GM21515 (cell line): ENCODE results near the gene TMEM97.
"Not testable (repeated sequence)": the region's sequence is repeated elsewhere in the genome, so short reads cannot be mapped to it uniquely, and the experiment has no call there.

Experiments used
- ATAC-seq: cut with Tn5 transposase; IDR thresholded peaks from one replicate; pipeline ENCODE4 v1.9.1; 2021; ENCODE audit not compliant: unreplicated experiment

TMEM97 gene

GRCh38 chr17:28335959-28336871, 17.2 kb downstream of the TMEM97 start:
- ATAC-seq: peak; percentile 1

DNA sequence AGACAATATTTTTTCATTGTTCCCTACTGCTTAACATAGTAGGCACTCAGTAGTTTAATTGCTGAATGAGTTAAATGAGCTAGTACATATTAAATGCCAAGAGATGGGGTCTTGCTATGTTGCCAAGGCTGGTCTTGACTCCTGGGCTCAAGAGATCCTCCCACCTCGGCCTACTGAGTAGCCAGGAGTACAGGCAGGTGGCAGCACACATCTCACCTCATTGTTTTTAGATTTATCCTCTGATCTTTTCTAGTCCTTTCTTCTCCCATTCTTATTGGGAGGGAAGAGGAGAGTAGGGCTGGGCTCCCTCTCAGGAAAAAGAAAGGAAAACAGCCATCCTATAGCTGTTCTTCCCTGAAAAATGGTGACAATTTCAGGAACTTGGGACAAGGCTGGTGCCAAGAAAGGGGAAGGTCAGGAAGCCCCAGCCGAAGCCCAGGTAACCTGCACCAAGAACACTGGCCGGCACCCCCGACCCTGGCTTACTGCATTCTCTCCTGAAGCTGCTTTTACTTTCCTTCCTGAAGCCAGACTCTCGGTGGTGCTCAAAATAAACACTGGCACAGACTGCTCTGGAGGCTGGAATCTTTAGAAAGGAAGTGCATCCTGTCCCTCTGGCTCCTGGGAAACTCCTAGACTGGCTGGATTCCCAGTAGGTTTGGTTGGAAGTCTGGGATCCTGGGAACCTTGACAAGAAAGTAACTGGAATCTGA, 19.2 kb downstream of the TMEM97 start:
- no peak for ATAC-seq

GRCh38 chr17:28338769-28339212, 19.8 kb downstream of the TMEM97 start:
- not testable (repeated sequence) for ATAC-seq

DNA sequence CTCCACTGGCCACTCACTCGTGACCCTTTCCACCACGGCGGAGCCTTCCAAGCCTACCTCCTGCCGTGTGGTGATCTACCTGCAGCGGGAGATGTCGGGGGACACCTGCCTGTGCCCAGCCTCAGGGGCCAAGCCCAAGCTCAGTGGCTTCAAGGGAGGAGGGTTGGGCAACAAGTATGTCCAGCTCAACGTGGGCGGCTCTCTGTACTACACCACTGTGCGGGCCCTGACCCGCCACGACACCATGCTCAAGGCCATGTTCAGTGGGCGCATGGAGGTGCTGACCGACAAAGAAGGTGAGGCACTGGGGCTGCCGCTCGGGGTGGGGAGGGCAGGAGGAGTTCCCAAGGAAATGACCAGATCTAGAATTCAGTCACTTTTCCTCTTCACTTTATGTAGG, 20.4 kb downstream of the TMEM97 start:
- no peak for ATAC-seq

GRCh38 chr17:28340374-28340773, 21.4 kb downstream of the TMEM97 start:
- no peak for ATAC-seq

DNA sequence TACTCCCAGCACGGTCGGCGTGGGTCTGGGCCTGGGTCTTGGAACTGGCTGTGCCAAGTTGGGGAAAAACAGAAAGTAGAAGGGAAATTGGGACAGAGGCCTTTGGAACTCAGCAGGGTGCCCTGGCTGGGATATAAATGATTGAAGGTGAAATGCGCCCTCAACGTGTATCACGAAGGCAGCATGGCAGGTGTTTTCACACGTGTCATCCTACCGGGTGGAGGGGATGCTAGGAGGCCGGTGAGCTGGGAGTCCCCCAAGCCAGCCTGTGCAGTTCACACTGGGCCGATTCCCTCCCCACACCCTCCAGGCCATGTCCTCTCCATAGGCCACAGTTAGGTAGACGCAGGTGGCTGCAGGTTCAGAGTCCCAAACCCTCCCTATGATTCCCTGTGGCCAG, 22.5 kb downstream of the TMEM97 start:
- no peak for ATAC-seq

- no peak for ATAC-seq
Measured at GRCh38 chr17:28342313-28342712, 23.3 kb downstream of the TMEM97 start.

GRCh38 chr17:28343491-28343932, 24.5 kb downstream of the TMEM97 start:
- no peak for ATAC-seq

GRCh38 chr17:28344011-28344410, 25.0 kb downstream of the TMEM97 start:
- no peak for ATAC-seq

- ATAC-seq: no peak
Measured at GRCh38 chr17:28344435-28344901, 25.5 kb downstream of the TMEM97 start.

GRCh38 chr17:28345419-28346198, 26.6 kb downstream of the TMEM97 start:
- no peak for ATAC-seq

- no peak for ATAC-seq
Measured at GRCh38 chr17:28346199-28346580, 27.2 kb downstream of the TMEM97 start.

DNA sequence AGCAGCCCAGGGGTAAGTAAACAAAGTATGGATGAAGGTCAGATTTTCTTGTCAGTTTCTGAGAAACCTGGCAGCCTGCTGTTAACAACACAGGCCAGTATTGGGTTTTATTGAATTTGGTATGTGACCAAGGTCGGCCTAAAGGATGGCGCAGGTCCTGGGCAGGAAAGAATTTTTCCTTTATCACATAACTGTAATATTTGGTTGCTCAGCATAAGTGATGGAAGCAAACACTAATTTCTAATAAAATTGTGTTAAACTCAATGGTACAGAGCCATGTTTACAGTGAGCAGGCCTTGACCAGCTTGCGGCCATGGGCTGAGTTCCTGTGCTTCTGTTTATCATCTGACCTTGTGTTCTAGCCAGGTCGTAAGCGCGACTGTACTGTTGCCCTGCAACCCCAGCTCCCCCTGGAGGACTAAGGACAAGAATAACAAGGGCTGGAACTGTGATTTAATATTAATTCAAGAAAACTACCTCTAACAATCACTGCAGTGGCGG, 27.8 kb downstream of the TMEM97 start:
- ATAC-seq: no peak

DNA sequence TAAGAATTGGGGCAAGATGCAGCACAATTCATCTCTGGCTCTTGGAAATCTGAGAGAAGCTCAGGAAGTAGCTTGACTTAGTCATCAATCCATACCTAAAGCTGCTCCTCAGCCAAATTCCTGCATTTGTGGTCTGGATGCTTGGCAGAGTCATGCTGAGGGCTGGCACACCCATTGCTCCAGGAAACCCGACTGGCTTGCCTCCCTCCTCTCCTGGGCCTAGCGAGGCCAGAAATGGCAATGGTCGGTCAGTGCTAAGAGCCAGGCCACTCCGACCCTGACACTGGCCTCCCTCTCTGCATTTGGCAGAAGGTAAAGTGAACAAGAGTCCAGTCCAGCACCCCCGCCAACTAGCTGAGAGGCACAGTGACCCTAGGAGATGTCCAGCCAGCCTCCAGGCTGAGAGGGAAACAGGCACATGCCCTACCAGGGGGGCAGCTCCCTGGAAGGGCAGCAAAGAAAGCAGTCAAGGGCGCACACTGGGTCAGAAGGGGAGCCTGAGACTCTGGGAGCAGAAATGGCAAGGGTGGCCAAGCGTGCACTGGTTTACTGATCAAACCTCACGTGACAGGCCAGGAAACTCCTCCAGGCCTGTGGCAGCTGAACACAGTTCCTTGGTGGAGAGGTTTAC, 28.4 kb downstream of the TMEM97 start:
- no peak for ATAC-seq

DNA sequence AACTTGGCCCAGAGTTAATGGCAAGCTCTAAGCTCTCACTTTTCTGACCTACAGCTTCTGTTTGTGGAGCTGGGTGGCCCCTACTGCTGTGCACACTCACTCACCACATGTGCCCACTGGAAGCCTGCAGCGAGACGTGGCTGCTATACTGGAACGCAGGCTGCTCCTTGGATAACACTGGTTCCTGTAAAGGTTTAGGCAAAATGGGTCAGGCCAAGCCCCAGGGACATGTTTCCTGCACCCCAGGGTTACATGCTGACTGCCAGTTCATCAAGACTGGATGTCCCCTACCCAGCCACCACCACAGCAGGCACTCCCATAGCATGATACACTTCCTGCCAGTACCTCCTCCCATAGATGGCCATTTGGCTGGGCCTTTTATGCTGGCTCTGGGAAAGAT, 30.0 kb downstream of the TMEM97 start:
- no peak for ATAC-seq

DNA sequence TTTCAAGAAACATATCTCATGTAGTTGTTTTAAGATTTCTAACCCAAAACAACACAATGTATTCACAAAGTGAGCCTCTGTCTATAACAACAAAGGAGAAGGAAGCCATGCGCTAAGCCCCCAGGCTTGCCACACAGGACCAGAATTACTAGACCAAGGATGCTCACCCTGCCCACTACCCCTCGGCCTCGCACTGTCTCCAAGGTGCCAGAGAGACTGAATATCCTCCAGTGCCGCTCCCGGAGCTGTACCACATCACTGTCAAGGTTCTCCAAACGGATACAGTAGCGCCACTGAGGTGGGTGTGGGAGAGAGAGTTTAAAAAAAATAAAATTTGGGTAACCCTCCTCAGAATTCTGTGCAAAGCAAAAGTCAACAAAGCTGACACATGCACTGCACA, 31.3 kb downstream of the TMEM97 start:
- no peak for ATAC-seq

DNA sequence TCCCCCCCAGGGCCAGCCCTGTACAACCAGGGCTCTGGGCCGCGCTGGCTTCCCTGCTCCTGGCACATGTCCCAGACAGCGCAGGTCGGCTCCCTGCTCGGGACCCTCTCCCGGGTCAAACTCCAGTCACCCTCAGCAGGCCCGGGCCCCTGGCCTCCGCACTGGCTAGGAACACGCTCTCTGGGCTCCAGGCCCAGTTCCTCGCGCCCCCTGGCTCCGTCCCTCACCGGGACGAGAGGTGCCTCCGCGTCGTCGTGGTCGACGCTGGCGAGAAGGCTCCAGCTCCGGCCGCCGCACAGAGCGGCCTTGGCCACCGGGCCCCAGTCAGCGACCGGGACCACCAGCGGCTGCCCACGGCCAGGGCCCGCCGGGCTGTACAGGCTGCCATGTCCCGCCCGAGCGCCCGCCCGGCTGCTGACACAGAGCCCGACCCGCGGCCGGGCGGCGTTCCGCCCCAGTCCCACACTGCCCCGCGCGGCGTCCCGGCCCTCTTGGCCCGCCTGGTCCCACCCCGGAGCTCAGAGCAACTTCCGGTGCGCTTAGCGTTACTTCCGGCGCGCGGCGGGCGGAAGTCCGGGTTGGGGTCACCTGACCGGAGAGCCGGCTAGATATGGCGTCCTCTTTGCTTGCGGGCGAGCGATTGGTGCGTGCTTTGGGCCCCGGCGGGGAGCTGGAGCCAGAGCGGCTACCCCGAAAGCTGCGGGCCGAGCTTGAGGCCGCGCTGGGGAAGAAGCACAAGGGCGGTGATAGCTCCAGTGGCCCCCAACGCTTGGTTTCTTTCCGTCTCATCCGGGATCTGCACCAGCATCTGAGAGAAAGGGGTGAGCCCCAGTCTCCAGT, 38.3 kb downstream of the TMEM97 start, which contains the start of gene POLDIP2:
Gene POLDIP2, minus strand, starts transcription at position 467 of the 840 bp plus-strand sequence. Its CDS starts 79 bp downstream, at position 388.
- ATAC-seq: peak; percentile 91

- ATAC-seq: no peak
Measured at GRCh38 chr17:28357901-28358197, 38.8 kb downstream of the TMEM97 start.

- ATAC-seq: no peak
Measured at GRCh38 chr17:28363186-28363585, 44.2 kb downstream of the TMEM97 start.
